Keratinocyte (primary cell): Measurements from ENCODE around the gene NBPF3.

ENCODE experiments used
- CTCF ChIP-seq, 3 experiments: IDR thresholded peaks in 1 of 3; conservative IDR thresholded peaks in 1 of 3; optimal IDR thresholded peaks in 1 of 3; 2 replicates in 2 of 3; 3 replicates in 1 of 3; pipeline versions ENCODE3 to v1.5.1; 2011; ENCODE audit warnings: low read length in 3 of 3, mild to moderate bottlenecking in 3 of 3, moderate library complexity in 2 of 3, control low read depth in 1 of 3, inconsistent platforms in 1 of 3; ENCODE audit not compliant: insufficient read depth in 2 of 3; ENCODE audit errors: extremely low read depth in 1 of 3
- EZH2 ChIP-seq: IDR thresholded peaks from one replicate; pipeline ENCODE4 v1.6.1; 2012; ENCODE audit warnings: inconsistent platforms, mild to moderate bottlenecking, low read length, moderate library complexity

GRCh38 chr1:21439721-21440629 lies at the start of gene NBPF3:
- TF ChIP-seq CTCF (optimal IDR thresholded peaks at IDR 0.05 in 1 of 3, IDR thresholded peaks at IDR 0.05 in 1 of 3, conservative IDR thresholded peaks at IDR 0.05 in 1 of 3; ENCODE audit: extremely low read depth in 1 of 3, insufficient read depth in 2 of 3, low read length in 3 of 3) = no peak
- TF ChIP-seq EZH2 = no peak
